Adrenal gland (tissue), 12 donors: Measurements from ENCODE around the gene ITPKA. TPM values are rescaled to one million over a fixed set of nuclear protein-coding genes. Genes with fewer than 3 reads are reported as not detected.
"Not testable (repeated sequence)": the region's sequence is repeated elsewhere in the genome, so short reads cannot be mapped to it uniquely, and the experiment has no call there.

Experiments used
- DNase-seq, 7 donors: peaks; one replicate each; pipeline ENCODE4 v3.0.0-alpha.2; 2019 to 2020
- H3K27ac ChIP-seq, 5 donors: fragments of 200-600 bp; sonication (generic) in 4 of 5; 1 replicate in 3 of 5; 2 replicates in 2 of 5; pipeline versions ENCODE4 v1.5.1 to v1.8.0; 2016 to 2020; ENCODE audit warnings: mild to moderate bottlenecking in 1 of 5
- H3K27me3 ChIP-seq: fragments of 200-600 bp; 2 replicates; pipeline ENCODE4 v1.8.0; 2021
- H3K36me3 ChIP-seq, 2 donors: fragments of 200-600 bp; replicated peaks in 1 of 2; 1 replicate in 1 of 2; 2 replicates in 1 of 2; pipeline versions ENCODE4 v1.5.1 to v1.8.0; 2018 to 2022
- H3K4me1 ChIP-seq, 2 donors: fragments of 200-600 bp; replicated peaks in 1 of 2; 1 replicate in 1 of 2; 2 replicates in 1 of 2; pipeline versions ENCODE4 v1.5.1 to v1.8.0; 2018 to 2021
- H3K4me3 ChIP-seq, 4 donors: fragments of 200-600 bp; sonication (generic) in 3 of 4; one replicate each; pipeline ENCODE4 v1.5.1; 2016 to 2018
- H3K9me3 ChIP-seq, 3 donors: fragments of 200-600 bp; sonication (generic) in 1 of 3; replicated peaks in 1 of 3; 1 replicate in 2 of 3; 2 replicates in 1 of 3; pipeline versions ENCODE4 v1.5.1 to v1.8.0; 2016 to 2021
- POLR2A ChIP-seq, 2 donors: fragments of 450-650 bp; IDR thresholded peaks; one replicate each; pipeline ENCODE4 v1.6.1; 2017; ENCODE audit warnings: antibody characterized with exemption in 2 of 2, mild to moderate bottlenecking in 2 of 2, moderate library complexity in 1 of 2
- WGBS, 4 donors: extraction: QIAGEN DNeasy Blood & Tissue Kit in 2 of 4; methylation state at CpG; one replicate each; pipeline versions ENCODE4 v1.1.5 to v1.1.7; 2013 to 2017; 5-methylcytosine and 5-hydroxymethylcytosine counted together
- intact Hi-C, 2 donors: fragments of 100-400 bp; cut with DNase I; formaldehyde crosslinking; loops; one replicate each; pipeline versions ENCODE4 v1.14.1 to v1.15.0; 2022 to 2023
- polyA plus RNA-seq, 3 donors: library from polyadenylated mRNA; stranded (reverse); fragments of 200-250 nt in 2 of 3; fragments of 350-450 nt in 1 of 3; fragmentation: Illumina TruSeq in 1 of 3; extraction: RNeasy Lipid Tissue Mini Kit (QIAGEN cat#74804) in 1 of 3; gene quantifications; one replicate each; pipeline ENCODE4 v1.2.3, GENCODE V29; 2013 to 2014
- total RNA-seq, 9 donors: library from RNA; depleted of rRNA in 4 of 9; stranded (reverse); fragments of >200 nt in 4 of 9; fragments of 120-200 nt in 1 of 9; fragmentation: NEBNext Ultra II Directional in 1 of 9; extraction: Animal tissue kit (Norgen Biotek cat#: 25700) in 1 of 9; gene quantifications; one replicate each; pipeline versions ENCODE4 v1.1.0 to v1.2.4, GENCODE V29; 2013 to 2023
- TF ChIP-seq, protein P1 (sequence below), 6 experiments: fragments of 450-650 bp in 4 of 6; fragments of 200-600 bp in 2 of 6; sonication (generic) in 1 of 6; IDR thresholded peaks; 1 replicate in 5 of 6; 2 replicates in 1 of 6; pipeline versions ENCODE4 v1.5.1 to v1.8.0; 2016 to 2021; ENCODE audit warnings: antibody characterized with exemption in 6 of 6, mild to moderate bottlenecking in 2 of 6, moderate library complexity in 1 of 6
- donor health status: healthy with polysubstance abuse.
- donor health status: Bipolar disorder and iron deficiency.
- donor health status: DM: yes; HTN: yes; CAD: no.
- donor health status: DM: no; HTN: no; CAD: no.
- donor health status: DM: no; HTN: no; CAD: no.
- donor health status: DM: yes; HTN: yes; CAD: no.

Gene ITPKA
- total and polyA plus RNA-seq, 12 donors, result 0.73 to 33.0 (median 14.4) TPM

DNA sequence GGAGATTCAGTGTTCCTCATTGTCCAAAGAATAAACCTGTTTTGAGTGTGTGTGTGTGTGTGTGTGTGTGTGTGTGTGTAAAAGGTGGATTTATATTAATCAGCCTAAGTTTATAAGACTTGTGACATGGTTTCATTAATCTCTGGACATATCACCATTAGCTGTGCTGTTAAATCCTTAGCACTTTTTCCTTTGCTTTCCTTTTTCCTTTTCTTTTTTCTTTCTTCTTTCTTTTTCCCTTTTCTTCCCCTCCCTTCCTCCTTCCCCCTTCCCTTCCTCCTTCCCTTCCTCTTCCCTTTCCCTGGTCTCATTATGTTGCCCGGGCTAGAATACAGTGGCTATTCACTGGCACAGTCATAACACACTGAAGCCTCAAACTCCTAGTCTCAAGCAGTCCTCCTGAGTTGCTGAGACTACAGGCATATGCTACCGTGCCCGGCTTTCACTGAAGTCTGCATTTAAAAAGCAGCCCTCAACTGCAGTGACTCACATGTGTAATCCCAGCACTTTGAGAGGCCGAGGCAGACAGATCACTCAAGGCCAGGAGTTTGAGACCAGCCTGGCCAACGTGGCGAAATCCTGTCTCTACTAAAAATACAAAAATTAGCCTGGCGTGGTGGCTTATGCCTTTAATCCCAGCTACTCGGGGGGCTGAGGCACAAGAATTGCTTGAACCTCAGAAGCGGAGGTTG lies 28.6 kb upstream of the ITPKA start:
- DNase-seq, result peak in 6 of 7 donors; percentile 59 to 71 (median 68)
- H3K27me3 ChIP-seq, result no peaks in the 10 kb centered on the region
- no peaks in the 10 kb centered on the region for H3K9me3 ChIP-seq
- intact Hi-C loops, result no loop called here
- WGBS, 4 donors, result 47 to 61% (median 58%) methylated on average over 9 of the region's 9 CpGs
- peaks cover 4 to 14% of the 10 kb centered on the region in 2 donors for H3K4me1 ChIP-seq
- no peak overlapping the region for H3K4me3 ChIP-seq
- H3K27ac ChIP-seq, result peak overlapping the region in 3 of 5 donors; percentile 33 to 49 (median 42)
- TF ChIP-seq, protein P1, sequence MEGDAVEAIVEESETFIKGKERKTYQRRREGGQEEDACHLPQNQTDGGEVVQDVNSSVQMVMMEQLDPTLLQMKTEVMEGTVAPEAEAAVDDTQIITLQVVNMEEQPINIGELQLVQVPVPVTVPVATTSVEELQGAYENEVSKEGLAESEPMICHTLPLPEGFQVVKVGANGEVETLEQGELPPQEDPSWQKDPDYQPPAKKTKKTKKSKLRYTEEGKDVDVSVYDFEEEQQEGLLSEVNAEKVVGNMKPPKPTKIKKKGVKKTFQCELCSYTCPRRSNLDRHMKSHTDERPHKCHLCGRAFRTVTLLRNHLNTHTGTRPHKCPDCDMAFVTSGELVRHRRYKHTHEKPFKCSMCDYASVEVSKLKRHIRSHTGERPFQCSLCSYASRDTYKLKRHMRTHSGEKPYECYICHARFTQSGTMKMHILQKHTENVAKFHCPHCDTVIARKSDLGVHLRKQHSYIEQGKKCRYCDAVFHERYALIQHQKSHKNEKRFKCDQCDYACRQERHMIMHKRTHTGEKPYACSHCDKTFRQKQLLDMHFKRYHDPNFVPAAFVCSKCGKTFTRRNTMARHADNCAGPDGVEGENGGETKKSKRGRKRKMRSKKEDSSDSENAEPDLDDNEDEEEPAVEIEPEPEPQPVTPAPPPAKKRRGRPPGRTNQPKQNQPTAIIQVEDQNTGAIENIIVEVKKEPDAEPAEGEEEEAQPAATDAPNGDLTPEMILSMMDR (IDR thresholded peaks at IDR 0.05), result no peak
- no peak for TF ChIP-seq POLR2A (IDR thresholded peaks at IDR 0.05)
- peaks cover 0 to 47% of the 10 kb centered on the region in 2 donors for H3K36me3 ChIP-seq

DNA sequence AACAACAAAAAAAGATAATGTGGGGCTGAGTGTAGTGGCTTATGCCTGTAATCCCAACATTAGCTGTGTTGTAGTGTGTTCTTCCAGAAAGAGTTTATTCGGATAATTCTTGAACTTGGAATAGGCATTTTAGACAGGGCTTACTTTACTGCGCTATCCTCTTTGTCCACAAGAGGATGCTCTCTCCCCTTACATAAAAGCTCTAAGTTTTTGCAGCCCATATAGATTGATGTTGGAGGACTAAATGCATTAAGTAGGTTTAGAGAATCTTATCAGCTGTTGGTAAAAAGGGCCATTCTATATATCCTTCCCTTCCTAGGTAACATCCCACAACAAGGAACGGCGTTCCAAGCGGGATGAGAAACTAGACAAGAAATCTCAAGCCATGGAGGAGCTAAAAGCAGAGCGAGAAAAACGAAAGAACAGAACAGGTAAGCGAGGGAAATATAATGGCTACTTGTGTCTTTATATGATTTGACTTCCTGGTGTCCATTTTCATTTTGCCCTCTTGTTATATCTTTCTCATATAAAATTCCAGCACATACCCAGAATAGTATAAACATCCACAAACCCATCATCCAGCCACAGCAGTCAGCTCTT lies 27.8 kb upstream of the ITPKA start:
- intact Hi-C loops, result no loop called here
- no peaks in the 10 kb centered on the region for H3K27me3 ChIP-seq
- H3K4me3 ChIP-seq, result no peak overlapping the region
- H3K4me1 ChIP-seq, result peaks cover 0 to 8% of the 10 kb centered on the region in 2 donors
- H3K27ac ChIP-seq, result peak overlapping the region in 2 of 5 donors; percentile 33 to 49
- 74 to 78% (median 77%) methylated on average over 8 of the region's 8 CpGs for WGBS, 4 donors
- TF ChIP-seq, protein P1 (IDR thresholded peaks at IDR 0.05), result peak; percentile 76 to 98 (median 88)
- TF ChIP-seq POLR2A (IDR thresholded peaks at IDR 0.05), result no peak
- H3K36me3 ChIP-seq, result peaks cover 0 to 55% of the 10 kb centered on the region in 2 donors
- peak in 1 of 7 donors; percentile 38 for DNase-seq
- H3K9me3 ChIP-seq, result no peaks in the 10 kb centered on the region

DNA sequence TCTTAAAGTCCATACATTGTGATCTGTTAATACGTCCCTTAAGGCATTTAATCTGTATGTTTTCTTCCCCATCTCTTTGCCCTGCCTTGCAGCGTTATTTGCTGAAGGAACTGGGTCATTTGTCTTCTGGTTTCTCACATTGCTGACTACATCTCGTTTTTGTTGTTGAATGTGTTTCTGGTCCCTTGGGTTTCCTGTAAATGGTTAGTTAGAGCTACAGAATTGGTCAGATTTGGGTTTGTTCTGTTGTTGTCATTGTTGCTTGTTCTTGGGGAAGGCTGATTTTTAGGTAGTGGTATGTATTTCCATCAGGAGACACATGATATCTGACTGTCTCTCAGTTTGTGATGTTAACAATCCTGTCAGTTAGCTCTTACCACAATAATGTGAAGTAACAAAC lies 27.0 kb upstream of the ITPKA start:
- Histone ChIP-seq H3K36me3 (peaks cover 0 to 62% of the 10 kb centered on the region in 2 donors), H3K4me1 (peaks cover 0 to 8% of the 10 kb centered on the region in 2 donors), H3K4me3 (no peak overlapping the region), H3K27ac (no peak overlapping the region), H3K9me3 (no peaks in the 10 kb centered on the region), H3K27me3 (no peaks in the 10 kb centered on the region)
- 61 to 75% (median 63%) methylated on average over 3 of the region's 3 CpGs for WGBS, 4 donors
- no peak for TF ChIP-seq POLR2A (IDR thresholded peaks at IDR 0.05)
- TF ChIP-seq, protein P1 (IDR thresholded peaks at IDR 0.05), result no peak
- no peak for DNase-seq
- intact Hi-C loops, result no loop called here

DNA sequence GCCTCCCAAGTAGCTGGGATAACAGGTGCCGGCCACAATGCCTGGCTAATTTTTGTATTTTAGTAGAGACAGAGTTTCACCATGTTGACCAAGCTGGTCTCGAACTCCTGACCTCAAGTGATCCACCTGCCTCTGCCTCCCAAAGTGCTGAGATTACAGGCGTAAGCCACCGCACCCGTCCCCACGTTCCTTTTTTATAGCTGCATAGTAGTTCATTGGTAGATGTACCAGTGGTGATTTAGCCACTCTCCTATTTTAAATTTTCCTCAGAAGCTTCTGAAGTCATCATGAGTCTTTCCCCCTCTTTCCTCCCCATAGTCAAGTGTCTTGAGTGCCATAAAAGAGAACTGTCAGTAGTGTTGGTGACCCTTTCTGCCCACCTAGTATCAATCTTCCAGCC lies 24.0 kb upstream of the ITPKA start:
- intact Hi-C loops, H3K9me3 ChIP-seq, H3K4me3 ChIP-seq, H3K4me1 ChIP-seq, H3K27ac ChIP-seq, H3K27me3 ChIP-seq: not testable (repeated sequence)
- DNase-seq, result peak in 1 of 7 donors; percentile 7
- 98 to 100% (median 99%) methylated on average over 6 of the region's 6 CpGs for WGBS, 4 donors
- peaks cover 0 to 84% of the 10 kb centered on the region in 2 donors for H3K36me3 ChIP-seq
